ENCODE data around the gene DOLPP1.
"Not testable (repeated sequence)": the region's sequence is repeated elsewhere in the genome, so short reads cannot be mapped to it uniquely, and the experiment has no call there.

- not testable (repeated sequence) for TF ChIP-seq CTCF (IDR thresholded peaks at IDR 0.05; ENCODE audit: insufficient read depth, low read length, poor library complexity, severe bottlenecking); EZH2phosphoT487 (conservative IDR thresholded peaks at IDR 0.05; ENCODE audit: low read length)
Observed at GRCh38 chr9:129112526-129112925, 31.6 kb downstream of the DOLPP1 start.

All from SU-DHL-6 (cell line).